HG03064 (cell line): ENCODE measurements around the gene MAML3.

Experiments
- ATAC-seq: cut with Tn5 transposase; IDR thresholded peaks from one replicate; pipeline ENCODE4 v1.9.1; 2021; ENCODE audit warnings: low read depth; ENCODE audit not compliant: unreplicated experiment

MAML3 gene

DNA sequence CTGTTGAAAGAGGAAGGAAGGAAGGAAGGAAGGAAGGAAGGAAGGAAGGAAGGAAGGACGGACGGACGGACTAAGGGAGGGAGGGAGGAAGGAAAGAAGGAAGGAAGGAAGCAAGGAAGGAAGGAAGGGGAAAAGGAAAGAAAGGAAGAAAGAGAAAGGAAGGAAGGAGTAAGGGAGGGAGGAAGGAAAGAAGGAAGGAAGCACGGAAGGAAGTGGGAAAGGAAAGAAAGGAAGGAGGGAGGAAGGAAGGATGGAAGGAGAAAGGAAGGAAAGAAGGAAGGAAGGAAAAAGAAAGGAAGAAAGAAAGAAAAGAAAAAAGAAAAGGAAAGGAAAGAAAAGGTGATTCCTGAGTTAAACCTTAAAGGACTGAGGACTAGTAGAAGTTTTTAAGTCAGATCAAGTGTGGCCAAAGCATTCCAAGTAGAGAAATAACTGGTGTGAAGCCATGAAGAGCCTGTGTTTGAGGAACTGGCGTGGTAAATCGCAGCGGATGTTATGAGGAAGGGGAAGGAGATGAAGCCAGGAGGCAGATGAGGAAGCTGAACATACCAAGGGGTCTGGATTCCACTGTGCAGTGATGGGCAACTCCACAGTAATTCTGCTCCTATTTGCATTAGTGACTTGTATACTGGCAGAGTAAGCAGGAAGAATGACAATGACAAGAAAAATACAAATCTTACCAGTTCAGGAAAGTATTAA, 324.9 kb downstream of the MAML3 start:
- no peak for ATAC-seq

DNA sequence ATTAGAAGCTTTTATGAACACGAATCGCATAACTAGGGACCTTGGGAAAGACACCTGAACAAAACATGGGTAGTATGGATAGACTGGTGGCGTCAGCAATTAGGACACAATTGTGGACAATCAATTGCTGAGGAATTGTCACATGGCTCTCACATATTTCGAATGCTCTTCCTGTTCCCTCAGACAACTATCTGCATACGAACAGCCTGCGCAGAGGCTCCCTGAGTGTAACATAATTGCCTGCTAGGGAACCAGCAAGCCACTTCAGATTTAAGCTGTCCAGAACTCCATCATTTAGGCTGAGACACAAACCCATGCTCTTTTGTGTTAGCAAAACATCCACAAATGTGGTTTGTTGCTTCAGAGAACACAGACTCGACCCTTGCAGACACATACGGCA, 327.6 kb downstream of the MAML3 start:
- ATAC-seq, result no peak

DNA sequence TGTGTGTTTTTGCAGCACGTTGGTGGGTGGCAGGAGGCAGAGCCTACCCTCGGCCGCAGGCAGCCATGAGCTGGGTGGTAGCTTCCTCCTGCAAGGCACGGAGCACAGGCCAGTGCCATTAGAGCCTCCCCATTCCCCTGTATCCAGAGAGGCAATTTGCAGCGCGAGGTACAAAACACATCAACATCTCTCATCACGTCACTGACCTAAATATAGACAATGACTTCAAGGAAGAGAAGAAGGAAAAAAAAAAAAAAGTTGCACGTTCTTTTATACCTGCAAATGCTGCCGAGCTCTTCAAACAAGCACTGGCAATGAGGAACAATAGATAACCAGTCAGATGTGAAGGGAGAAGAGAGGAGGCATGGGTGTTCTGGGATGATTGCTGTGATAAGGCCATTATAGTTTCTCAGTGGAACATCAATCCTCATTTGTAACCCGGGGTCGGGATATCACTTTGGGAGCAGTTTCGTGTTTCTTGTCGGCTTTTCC, 328.4 kb downstream of the MAML3 start:
- no peak for ATAC-seq

DNA sequence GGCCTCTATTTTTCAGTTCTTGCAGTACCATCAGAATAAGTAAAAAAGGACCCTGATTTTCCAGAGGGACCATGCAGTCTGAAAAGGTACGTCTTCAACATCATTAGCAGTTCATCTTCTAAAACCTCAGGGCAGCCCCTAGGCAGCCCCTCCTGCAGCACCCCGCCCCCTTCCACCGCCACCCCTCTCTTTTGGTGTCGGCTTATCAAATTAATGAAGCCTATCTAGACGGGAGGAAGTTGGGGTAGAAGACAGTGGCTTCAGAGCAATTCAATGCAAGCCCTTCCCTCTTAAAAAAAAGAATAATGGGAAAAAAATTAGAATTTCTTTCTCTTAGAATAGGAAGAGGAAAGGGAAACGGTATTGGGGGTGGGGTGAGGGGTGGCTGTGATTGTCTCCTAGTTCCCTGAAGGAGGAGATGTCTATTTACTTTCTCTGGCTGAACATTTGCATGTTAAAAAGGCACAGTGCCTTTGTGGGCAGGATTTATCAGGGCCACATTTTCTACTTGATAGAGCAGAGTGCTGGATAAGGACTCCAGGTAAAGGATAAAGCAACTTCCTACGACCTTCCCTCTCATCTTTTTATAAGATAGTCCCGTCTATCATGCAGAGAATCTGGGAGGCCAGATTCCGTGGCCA, 329.0 kb downstream of the MAML3 start:
- no peak for ATAC-seq

DNA sequence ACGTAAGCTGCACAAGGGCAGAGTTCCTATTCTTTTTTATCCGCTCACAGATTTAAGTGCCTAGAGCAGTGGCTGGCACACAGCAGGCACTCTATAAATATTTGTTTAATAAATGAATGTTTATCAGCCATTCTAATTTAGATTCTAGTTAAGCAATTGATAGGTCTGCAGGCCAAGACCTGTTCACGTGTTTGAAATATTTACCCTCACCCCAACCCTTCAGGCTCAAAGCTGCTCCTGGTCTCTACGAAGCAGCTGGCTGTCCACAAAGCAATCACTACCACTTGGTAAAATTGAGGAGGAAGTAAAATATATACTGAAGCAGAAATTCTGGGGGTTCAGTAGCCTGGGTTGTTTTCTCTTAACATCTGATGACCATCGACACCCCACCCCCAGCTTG, 330.2 kb downstream of the MAML3 start:
- no peak for ATAC-seq

DNA sequence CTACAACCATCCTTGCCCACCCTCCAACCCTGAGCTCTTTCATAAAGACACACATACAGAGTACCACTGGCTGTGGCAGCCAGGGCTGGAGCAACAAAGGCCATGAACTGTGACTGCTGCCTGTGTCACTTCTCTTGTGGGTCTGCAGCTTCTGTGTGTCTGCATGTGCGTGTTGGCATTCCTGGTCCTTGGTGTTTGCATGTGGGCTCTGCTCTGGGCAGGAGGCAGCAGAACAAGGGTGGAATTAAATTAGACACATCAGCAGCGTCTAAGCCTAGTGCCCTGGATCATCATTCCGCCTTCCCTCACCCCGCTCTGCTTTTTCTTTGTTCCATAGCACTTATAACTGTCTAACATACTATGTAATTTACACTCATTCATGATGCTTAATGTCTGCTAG, 330.6 kb downstream of the MAML3 start:
- no peak for ATAC-seq

DNA sequence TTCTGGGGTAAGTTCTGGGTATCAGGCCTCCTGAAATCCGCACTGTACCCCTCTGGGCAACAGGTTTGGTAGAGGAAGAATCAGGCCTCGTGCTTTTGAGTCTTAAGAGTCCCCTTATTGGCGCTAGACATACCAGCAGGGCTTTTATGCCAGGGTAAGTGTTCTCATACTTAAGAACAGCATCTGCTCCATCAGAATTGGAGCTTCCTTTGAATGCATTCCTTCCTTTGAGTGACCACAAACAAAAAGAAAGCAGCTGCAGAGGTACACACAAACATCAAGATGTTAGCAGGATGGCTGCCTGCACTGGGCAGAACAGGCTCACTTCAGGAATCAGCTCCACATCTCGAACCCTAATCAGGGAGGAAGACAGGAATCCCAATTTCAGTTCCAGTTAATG, 331.6 kb downstream of the MAML3 start:
- no peak for ATAC-seq

DNA sequence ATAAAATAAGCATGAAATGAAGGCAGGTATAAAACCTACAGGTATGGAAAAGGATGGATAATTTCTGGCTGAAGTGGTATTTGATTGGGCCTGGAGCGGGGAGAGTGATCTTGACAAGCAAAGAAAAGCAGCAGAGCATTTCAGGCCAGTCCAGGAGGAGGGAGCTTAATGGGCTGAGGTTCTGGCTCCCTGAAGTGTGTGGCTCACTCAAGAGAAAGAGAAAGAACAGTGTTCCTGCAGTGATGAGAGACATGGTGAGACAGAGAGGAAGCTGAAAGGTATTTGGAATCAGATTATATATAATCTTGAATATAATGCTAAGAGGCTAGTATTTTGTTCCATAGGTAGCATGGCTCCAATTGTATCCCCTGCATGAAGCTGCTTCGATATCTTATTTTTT, 334.9 kb downstream of the MAML3 start:
- no peak for ATAC-seq

DNA sequence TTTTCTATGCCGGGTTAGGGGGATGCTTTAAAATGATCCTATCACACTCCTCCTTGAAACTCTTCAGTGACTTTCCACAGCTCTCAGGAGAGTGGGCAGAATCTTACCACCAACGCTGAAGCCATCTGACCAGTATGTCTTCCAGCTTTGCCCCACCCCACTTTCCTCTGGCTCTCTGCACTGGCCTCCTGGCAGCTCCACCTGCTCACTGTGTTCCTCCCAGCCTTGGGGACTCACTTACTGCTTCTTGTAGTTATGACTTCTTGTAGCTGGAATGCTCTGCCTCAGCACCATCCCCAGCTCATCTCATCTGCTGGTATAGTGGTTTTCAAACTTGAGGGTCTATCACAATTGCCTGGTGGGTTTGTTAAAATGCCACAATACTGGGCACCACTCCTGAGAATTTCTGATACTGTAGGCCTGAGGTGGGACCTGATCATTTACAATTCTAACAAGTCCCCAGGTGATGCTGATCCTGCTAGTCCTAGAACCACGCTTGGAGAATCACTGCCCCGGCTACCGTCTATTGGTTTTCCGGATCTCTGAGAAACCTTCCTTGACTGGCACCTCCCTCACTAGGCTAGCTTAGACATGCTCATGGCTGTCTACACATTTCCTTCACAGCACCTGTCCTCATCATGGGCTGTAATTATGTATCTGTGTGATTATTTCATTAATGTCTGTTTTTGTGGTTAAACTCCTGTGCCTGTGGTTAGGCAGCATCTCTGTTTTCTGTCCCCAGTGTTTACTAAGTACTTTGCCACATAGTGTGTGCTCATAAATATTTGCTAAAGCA, 336.1 kb downstream of the MAML3 start:
- no peak for ATAC-seq

DNA sequence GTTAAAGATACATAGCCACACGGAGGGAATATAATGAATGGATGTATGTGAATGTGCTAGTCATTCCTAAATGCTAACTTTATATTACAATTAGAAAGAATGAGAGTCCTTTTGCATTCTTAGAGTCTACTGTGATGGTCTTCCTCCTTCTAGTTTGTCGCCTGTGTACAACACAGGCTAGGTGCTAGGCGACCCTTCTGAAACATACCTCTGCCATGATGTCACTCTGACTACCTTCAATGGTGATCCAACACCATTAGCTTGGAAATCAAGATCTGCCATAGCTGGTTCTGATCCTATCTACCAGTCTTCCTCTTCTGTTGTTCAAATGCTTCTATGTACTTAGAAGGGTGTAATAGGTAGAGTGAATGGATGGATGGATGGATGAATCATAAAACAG, 337.1 kb downstream of the MAML3 start:
- no peak for ATAC-seq

DNA sequence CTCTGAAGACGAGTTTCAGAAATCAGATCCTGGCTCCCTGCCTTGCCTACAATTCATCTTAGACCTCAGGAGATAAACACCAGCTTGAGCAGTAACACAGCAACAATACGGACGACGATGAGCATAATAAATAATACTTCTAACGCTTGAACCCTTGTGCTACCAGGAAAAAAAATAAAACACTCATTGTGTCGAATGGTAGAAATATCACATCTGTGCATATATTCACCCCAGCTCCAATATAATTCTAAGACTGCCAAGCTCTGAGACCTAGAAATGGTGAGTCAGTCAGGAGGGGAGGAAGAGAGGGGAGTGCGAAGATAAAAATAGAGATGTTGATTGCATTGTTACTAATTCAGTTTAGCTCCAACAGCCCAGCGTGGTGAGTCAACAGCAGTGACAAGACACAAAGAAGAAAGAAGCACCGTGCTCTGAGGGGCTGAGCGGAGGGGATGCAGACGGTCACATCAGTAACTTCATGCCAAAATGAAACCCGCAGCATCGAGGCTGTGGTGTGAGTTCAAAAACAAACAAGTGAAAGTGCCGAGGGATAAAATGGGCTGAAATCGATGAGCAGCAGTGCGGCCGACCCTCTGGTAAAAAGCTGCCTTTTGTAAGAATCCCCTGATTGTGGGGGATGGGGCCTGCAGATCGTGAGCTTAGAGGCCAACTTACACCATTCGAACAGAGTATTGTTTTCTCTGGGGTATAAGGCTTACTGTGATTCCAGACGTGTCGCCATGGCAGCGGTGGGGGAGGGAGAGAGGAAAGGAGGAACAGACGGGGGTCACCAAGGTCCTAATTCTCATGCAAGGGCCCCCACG, 338.0 kb downstream of the MAML3 start:
- no peak for ATAC-seq

DNA sequence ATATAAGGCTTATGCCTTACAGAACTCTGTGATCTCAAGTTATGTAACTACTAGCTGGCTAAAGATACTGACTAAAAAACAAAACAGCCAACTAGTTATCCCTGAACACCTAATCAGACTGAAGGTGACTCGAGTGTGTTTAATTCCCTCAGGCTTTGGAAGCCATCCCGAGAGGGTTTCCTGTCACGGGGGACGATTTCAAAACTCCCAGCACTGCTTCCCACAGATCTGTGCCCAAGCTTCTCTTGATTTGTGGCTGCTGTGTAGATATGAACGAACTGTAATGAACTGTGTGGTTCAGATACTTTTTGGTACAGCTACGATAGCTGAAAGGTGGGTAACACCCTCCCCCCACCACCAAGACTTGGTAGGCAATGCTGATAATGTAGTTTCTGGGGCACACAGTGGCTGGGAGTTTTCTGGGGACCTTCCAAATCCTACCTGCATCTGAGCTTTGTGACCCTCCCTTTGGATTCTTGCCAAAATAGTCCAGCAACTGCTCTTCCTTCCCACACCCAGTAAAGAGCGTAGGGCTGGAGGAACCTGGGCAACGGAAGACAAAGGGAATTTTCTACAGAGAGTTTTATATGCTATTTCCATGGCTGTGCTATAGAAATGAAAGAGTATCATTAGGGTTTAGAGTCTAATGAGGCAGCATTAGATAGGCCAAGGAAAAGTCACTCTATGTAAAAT, 339.5 kb downstream of the MAML3 start:
- no peak for ATAC-seq

DNA sequence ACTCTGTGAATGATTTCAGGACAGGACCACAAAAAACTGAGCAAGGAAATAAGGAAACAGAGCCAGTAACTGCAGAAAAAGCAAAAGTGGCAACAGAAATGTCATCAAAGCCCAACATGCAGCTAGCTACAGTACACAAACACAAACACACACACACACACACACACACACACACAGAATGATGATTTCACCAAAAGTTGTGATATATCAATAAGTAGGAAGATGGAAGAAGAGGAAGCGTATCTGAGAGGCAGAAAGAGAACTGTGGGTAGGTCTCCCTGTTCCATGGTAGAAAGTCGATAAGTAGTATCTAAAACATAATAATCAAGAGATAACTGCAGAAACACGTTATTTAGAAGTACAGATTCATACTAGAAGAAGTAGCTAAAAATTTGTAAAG, 340.1 kb downstream of the MAML3 start:
- no peak for ATAC-seq

DNA sequence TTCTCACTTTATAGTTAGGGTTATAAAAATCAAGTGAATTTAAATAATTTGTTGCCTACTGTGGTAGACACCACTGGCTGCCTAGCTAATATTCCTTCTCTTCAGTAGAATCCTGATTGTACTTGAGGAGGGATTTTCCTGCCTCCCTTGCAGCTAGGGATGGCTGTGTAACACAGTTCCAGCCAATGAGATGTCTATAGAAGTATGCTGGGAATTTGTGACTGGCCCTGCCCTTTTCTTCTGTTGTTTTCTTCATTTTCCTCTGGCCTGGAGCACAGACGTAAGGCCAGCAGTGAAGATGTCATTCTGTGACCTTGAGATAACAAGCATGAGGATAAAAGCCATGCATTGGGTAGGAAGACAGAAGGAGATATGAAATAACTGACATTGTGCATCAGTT, 343.3 kb downstream of the MAML3 start:
- no peak for ATAC-seq

DNA sequence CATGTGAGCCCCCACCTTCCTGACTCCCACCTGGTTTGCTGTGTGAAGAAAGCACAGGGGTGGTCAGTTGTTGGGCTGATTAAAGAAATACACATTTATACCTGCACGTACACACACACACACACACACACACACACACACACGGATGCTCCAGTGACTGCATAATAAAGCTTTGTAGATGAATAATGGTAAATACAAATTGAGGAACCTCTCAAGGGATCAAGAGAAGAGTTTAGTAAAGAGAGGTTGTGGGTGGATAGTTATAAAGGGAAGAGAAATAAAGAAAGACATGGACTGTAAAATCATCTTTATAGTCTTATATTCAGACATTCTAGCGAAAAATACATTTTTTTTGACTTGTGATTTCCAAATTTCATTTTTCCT, 344.2 kb downstream of the MAML3 start:
- ATAC-seq, result no peak

DNA sequence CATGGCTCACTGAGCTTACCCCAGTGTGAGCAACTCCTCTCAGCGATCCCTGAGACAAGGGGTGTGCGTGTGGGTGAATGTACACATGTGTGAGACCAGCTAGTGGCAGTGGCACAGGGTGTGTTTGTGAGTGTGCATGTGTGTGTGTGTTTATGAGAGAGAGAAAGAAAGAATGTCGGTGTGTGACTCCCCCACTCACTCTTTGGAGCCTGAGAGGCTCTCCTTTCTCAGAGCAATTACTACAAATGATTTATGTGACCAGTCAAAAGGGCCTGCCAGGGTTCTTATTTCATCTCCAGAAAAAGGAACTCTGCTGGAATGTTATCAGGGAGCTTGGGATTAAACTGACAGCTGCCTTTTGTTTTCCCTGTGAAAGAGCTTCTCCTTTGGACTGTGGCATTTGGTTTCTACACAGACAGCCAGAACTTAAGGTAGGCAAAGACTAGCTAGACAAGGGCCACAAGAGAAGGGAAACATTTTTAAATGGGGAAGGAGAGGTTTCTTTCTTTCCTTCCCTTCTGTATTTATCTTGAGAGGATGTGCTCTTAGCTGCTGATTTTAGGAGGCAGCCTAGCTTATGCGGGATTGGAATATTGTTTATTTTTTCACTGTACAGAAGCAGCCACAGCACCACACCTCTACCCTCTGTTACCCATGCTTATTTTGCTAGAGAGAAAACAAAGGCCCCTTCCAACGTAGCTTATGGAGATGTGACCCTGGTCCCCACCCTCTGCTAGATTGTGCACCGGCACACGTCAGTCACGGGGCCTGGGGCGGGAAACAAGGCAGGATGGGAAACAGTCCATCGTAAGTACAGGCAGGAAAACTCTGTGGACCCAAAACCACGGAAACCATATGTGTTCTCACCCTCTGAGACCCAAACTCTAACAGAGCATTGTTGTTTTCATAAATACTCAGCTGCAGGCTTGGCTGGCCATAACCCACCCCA, 344.9 kb downstream of the MAML3 start:
- ATAC-seq, result no peak

DNA sequence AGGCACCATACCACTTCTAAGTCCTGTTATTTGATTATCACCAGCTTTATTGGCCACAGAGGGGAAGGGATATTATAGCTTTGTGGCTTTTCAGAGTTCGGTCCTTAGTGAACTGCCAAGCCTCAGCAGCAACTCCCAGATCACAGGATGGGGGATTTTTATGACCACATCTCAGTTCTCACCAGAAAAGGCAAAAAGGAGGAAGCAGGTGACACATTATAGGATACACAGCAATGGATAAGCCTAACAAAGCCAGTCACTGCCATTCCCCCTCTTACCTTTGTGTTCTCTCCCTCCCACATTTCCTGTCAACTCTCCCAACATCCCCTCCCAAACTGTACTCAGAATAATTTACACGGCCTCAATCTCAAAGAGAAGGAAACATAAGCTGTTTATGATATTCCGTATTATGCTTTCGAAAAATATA, 345.6 kb downstream of the MAML3 start:
- no peak for ATAC-seq

DNA sequence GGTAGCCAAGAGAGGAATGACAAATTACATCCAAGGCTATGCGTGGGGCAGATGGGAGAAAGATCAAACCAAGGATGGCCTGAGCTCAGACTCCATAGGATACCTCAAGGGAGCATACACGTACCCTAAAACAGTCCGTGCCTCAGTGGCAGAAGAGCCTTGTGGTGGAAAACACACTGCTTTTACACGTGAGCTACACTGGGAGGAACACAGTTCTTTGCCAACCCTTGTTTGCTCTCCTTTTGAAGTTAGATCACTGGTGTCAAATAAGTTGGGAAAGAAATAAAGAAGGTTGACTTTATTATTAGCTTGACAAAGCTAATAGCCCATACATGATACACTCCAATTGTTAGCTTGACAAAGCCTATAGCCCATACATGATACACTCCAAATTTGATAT, 346.5 kb downstream of the MAML3 start:
- ATAC-seq, result no peak

DNA sequence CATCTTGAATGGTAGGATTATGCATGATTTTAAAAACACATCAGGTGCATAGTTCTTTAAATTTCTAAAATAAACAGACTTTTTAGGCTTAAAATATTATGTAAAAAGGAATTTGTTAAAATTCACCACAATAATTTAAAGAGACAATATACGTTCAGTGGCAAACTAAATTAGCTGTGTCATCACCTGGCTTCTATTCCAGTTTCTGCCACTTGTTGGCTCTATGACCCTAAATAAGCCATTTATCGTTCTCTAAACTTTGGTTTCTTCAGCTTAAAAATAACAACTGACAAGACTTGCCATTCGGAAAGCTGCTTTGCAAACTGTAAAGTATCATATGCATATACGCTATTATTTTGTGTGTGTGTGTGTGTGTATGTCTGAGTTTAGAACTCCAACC, 347.1 kb downstream of the MAML3 start:
- ATAC-seq, result no peak
